NCI-H2029 treated with DMSO at 0.1 percent for 48 hours (cell line): ENCODE measurements around the gene PIAS2.
"Not testable (repeated sequence)": the region's sequence is repeated elsewhere in the genome, so short reads cannot be mapped to it uniquely, and the experiment has no call there.

Source experiments
- DNase-seq: peaks from one replicate; lab custom pipeline; 2025; lab: John Stamatoyannopoulos, UW

Gene PIAS2, protein sequence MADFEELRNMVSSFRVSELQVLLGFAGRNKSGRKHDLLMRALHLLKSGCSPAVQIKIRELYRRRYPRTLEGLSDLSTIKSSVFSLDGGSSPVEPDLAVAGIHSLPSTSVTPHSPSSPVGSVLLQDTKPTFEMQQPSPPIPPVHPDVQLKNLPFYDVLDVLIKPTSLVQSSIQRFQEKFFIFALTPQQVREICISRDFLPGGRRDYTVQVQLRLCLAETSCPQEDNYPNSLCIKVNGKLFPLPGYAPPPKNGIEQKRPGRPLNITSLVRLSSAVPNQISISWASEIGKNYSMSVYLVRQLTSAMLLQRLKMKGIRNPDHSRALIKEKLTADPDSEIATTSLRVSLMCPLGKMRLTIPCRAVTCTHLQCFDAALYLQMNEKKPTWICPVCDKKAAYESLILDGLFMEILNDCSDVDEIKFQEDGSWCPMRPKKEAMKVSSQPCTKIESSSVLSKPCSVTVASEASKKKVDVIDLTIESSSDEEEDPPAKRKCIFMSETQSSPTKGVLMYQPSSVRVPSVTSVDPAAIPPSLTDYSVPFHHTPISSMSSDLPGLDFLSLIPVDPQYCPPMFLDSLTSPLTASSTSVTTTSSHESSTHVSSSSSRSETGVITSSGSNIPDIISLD

DNA sequence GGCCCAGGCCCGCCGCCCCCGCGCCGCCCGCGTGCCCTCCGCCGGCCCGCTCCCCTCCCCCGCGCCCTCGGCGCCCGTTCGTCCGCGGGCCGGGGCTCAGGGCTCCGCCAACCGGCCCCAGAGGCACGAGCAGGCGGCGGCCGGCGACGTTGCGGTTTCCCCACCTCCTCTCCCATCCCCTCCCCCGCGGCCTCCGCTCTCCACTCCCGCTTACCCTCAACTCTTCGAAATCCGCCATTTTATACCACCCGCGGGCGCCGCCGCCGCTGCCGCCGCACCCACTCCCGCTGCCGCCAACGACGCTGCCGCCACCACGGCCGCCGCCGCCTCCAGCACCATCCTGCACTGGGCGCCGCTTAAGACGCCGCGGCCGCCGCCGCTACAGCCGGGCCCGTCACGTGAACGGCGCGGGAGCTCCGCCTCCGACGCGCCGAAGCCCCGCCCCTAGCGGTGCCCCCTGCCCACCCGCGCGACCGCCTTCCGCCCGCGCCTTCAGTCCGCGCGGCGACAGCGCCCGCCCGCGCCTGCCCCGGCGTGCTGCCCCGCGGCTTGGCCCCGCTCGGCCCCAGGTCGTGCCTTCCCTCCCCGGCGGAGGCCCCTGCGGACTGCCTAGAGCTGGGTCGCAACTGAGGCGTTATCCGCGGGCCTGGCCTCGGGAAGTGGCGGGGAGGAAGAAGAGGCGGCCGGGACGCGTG is at the start of gene PIAS2, which contains the start of gene KATNAL2:
Gene PIAS2, minus strand, starts transcription at position 400 of the 695 bp plus-strand sequence. Its CDS starts 162 bp downstream, at position 238.
Gene KATNAL2, plus strand, starts transcription at position 495 of the 695 bp plus-strand sequence. CDS start 29,271 bp downstream, outside the sequence.
- peak; percentile 17 for DNase-seq

DNA sequence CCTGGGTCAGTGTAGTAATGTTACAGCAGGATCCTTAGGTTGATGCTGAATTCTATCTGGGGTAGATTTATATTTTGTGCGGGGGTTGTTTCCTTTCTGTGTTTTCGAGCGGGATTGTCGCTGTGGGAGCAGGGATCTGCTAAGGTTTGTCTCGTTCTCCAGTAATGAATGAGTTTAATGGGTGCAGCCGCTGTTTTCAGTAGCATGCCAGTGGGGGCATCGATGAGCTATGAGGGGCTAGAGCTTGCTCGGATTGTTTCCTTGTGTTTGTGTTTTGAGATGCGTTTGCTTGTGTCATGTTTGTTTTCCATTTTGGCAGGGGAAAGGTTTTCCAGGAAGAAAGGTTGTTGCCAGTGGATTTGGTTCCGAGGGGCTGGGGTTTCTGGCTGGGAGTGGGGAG is 49.0 kb upstream of the PIAS2 start:
- not testable (repeated sequence) for DNase-seq

DNA sequence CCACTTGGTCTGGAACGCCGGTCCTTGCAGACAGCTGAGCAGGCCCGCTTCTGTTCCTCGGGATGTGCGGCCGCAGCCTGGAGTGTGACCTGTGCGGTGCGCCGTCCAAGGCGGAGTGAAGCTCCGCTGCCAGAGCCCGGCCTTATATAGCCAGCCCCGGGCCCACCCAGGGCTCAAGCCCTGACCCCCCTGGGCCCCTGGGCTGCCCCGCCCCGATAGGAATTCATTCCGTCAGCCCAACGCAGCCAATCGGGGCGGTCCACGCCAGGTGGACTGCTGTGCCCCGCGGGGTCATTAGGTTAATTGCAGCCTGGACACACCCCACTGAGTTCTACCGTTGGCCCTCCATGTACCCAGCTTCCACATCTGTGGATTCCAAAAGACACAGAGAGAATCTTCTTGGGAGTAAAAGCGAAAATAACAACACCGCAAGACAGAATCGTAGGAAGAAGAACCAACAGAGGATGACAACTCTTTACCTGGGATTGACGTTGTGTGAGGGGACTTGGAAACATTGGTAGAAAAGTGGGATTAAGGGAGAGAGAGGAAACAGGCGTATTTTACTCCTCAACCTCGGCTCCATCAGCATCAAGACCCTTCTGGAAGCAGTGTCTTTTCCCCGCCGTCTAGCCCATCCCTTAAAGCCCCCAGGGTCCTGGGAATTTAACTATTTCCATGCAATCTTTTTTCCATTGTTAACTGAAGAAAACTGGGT is 47.4 kb upstream of the PIAS2 start:
- DNase-seq = not testable (repeated sequence)

DNA sequence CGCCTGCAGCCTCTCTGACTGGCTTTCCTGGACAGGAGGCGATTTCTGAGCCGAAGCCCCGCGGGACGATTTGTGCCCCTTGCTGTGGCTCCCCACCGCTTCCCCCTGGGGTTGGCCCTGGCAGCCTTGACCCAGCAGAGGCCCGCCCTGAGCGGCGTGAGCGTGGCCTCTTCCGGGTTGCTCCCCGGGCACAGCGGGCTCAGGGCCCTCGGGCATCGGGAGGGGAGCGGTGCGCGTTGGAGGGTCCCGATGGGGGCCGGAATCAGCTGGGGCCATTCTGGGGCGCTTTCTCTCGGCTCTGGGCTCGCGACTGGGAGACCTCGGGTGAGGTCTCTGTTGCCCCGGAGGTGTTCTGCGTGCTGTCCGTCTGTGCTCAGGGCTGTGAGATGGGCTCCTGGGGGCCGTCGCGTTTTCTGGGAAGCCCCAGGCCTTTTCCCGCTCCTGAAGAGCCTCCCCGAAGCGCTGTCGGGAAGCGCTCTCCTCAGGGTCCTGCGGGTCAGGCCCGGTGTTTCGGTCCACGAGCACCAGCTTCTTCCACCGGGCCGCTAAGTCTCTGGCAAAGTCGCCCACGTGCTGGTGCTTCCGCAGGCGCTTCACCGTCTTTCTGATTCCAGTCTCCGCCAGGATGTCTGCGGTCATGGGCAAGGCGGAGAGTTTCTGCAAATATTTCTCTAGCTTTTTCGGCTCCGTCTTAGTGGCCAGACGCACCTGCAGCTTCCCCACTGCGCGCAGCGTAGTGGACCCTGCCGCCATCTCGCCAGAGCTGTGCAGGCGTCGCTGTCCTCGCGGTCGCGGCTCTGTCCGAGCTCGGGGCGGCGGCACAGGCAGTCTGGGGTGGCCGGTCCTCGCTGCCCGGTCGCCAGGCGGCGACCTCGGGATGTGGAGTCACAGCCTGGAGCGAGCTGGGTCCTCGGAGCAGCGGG is 46.6 kb upstream of the PIAS2 start:
- not testable (repeated sequence) for DNase-seq

DNA sequence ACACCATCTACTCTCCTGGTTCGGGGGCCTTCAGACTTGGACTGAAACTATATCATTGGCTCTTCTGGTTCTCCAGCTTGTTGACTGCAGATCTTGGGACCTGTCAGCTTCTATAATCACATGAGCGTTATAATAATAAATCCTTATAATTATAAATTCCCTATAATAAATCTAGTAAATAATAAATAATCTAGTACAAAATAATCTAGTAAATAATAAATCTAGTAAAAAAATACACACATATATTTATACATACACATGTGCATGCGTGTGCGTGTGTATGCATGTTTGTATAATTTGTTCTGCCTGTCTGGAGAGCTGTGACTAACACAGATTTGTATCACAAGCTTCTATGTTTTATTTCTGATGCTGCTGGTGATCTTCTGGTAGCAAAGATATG is 40.9 kb upstream of the PIAS2 start:
- no peak for DNase-seq

DNA sequence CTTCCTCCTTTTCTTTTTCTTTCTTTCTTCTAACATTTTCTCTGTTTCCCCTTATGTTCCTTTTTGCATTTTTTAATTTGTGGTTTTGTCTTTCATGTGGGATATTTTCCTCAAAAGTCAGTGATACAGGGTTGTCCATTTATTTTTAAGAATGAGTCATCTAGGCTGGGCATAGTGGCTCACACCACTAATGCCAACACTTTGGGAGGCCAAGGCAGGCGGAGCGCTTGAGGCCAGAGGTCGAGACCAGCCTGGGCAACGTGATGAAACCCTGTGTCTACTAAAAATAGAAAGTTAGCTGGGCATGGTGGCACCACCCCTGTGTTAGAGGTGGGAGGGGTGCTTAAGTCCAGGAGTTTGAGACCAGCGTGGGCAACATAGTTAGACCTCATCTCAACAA is 35.9 kb upstream of the PIAS2 start:
- DNase-seq = no peak

DNA sequence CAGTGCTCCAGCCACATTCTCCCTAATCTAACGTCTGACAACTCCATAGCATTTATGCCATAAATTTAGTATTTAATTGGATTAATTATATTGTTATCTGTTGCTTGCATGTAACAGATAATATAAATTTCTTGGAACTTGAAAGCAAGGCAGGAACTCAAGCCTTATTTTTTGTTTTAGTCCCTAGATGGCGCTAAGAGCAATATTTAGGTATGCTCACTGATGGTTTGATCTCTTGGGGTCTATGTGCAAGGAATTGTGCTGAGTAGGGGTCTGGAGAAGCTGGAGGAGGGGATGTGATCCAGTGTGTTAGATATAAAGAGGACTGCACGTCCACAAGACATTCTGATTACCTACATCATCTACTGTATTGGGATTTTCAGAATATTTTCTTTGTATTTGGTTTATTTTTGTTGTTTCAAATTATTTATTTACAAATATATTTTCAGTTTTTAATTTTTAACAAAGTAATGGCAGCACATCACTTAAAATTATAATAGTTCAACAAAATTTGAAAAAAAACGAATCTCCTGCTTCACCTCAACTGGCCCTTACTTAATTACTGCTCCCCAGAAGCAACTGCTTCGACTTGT is 32.9 kb upstream of the PIAS2 start:
- DNase-seq = peak; percentile 20

DNA sequence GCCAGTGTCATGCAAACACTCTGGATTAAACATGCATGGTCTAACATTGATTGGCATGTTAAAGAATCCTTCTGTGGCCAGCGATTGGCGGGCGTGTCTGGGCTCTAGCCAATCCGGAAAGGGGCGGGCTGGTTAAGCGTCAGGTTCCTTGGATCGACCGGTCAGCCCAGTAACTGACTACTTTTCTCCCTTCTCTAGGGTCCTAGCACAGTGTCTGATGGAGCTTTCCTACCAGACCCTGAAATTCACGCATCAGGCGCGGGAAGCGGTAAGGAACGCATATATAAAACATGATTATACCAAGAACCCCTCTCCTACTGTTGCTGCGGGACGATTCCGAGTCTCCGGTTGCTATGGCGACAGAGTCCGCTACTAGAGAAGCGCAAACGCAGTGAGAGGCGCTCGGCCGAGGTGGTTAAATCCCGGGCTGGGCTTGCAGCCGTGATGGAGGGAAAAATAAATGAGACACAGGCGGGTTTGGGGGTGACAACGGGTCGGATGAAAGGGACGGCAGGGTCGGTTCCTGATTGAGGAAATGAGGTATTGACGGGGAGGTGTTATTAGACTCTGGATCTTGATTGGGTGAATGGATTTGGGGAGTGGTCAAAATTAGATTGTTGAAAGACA is 29.5 kb upstream of the PIAS2 start:
- DNase-seq = peak; percentile 88

DNA sequence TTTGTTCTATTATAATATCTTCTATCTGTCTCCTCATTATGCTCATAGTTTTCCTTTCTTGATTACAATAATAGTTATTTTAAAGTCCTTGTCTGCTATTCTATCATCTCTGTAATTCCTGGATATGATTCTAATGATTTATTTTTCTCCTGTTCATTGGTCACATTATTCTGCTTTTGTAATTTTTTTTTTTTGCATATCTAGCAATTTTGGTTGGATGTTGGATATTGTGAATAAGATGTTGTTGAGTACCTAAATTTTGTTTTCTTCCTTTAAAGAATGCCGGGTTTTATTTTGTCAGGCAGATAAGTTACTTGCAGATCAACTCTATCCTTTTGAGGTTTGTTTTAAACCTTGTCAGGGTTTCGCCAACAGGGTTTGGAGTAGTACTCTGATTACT is 25.3 kb upstream of the PIAS2 start:
- DNase-seq = no peak

DNA sequence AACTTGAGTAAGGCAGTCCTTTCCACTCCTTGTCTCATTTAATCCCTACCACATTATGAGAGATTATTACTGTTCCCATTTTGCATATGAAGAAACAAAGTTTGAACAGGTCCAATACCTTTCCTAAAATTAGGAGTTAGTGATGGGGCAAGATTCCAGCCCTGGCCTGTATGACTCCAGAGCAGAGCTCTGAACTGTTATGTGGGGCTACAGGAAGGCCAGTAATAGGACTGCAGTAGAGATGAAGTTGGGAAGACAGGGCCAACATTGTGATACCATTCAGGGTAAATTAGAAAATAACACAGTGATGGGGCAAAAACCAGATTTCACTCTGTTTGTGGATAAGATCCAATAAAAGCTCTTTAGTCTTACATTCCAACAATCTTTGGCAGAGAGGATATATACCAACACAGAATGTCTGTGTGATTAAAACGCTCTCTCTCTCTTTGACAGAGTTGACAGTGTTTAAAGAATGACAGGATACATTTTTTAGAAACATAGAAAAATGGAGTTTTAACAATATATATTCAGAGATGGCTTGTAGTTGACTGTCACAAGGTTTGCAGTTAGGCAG is 22.8 kb upstream of the PIAS2 start:
- no peak for DNase-seq

DNA sequence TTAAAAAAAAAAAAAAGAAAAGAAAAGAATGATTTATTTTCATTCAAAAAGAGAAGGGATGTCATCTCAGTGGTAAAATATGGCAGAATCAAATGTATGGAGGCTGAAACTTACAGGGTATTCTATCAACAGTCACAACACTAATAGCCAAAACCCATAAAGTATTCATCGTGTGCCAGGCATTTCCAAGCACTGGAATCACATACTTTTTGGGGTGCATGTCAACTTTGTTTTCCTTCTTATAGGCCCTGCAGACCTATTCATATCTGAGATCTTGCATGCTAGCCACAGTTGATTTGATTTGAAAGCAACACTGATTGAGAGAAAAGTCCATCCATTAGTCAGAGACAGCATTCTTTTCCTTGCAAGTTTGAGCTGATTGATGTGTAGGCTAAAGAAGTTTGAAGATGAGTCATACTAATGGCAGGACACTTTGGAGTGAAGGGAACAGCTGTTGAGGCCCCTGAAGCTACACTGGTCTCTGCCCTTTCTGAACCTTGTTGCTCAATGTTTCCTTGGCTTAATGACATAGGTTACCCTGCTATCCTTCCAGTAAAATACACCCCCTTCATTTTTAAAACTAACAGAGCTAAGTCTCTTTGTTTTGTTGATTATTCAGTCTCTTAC is 22.1 kb upstream of the PIAS2 start:
- no peak for DNase-seq

DNA sequence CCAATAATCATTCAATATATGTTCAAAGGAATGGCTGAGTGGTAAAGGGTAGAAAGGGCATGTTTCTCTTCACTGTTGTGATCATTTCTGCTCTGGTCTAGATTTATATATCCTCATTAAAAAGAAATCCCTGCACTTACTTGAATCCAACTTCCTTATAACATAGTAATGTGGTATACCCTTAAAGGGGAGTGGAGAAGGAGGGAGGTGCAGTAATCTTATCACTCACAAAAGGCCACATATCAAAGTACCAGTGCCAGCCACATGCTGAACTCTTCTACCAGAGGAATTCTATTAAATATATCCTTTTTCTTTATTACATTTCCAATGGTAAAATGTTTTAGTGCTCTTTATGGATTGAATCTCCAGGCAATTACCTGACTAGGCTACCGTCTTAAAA is 3.3 kb upstream of the PIAS2 start:
- DNase-seq = no peak

DNA sequence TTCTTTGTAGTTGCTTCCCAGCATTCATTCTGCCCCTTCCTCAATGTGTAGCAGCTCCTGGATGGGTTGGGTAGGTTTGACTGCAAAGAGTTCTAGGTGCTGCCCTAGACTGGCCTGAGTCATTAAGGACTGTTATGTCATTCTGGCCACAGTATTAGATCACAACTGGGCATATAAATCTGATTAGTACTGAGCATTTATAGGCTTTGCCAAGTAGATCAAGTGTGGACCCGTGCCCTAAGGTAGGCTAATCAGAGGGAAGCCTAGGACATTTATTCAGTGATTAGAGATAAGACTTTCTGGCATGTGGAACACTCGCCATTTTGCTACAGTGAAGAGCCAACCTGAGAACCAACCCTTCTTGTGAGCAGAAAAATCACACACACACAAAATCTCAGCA is 2.8 kb upstream of the PIAS2 start:
- no peak for DNase-seq

DNA sequence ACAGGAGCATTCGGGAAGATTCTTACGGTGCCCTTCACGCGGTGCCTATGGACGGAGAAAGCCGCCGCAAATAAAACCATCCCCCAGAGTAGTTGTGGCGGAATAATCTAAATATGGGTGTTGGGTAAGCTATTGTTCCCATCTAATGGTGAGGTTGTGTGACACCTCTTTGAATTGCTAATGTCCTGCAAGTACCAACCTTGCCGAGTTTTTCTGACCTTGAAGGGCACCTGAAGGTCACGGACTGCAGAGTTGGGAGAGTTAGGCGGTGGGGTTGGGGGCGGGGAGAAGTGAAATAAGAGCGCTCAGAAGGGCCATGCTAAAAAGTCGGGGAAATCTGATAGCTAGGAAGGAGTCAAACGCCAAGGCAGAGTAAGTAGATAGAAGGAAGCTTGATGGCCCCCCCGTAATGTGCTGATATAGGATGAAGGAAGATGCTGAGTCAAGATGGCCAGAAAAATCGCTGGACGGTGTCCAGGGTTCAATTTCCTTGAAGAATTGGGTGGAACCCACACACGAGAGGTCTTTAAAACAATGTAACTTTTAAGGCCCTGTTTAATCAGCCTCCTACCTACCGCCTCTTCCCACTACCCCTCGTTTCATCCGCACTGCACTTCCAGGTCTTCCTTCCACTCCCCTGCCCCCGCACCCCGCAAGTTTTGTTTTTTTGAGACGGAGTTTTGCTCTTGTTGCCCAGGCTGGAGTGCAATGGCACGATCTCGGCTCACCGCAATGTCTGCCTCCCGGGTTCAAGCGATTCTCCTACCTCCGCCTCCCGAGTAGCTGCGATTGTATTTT is 695 bp upstream of the PIAS2 start:
- DNase-seq = no peak

DNA sequence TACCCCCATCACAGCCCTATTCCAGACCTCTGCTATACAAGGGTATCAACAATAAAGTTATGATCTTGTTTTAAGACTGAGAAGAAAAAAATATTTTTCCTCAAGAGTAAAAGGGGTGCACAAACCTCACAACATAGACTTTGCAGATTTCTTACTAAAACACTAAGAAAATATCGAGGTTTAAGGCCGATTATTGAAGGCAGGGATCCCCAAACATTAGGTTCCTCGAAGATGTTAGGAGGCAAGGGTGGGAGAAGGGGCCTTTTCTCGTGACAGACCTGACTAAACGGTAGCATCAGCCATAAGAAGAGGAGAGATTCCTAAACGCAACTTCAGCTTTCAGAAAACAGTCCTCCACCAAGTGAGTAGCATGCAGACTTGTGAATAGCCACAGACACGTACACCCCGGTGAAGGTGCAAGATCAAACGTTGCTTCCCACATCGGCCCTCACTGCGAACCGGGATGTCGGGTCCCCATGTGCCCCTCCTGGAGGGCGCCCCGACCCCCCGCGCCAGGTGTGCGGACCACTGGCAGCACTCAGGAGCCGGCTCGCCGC is 678 bp downstream of the PIAS2 start:
- DNase-seq = no peak

DNA sequence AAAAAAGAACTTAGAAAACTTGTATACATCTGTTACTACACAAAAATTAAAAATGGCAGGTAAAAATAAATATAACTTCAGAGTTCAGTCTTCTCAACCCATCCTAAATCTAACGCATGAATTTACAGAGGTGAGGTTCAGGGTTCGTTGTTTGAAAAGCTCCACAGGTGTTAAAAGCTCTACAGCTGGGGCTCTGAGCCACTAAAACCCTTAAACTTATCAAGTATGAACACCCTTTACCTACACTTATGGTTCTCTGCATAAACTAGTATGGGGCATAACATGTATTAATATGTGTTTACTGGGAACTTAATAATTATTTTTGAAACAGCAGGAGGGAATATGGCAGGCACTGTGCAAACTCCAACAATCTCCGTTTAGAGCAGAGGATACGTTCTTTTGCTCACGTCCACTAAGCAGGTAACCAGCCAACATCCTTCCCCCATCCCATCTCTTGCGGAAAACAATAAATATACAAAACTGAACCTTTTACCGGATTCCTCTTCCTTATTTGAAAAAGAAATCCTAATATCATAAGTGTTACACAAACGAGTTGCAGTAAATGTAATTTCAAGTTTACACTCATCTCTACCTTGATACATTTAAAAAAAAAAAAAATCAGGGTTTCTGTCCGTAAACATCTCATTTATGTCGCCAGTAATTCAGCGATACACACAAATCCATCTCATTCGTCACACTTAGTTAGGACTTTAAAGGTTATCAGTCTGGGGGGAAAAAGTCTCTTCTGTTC is 1.3 kb downstream of the PIAS2 start:
- peak; percentile 15 for DNase-seq

DNA sequence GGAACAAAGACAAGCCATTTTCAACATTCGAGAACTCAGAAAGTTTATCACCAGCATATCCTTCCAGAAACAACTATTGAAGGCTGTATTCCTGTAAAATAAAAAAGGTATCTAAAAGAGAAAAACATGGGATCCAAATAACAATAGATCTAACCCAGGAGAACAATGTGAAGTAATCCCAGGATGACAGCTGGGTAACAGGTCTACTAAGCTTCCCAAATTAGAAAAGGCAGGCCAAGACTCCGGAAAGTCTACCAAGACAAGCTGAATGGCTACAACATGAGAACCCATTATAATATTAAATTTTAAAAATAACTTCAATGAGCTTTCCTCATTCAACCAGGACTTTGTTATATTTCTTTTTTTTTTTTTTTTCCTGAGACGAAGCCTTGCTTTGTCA is 6.5 kb downstream of the PIAS2 start:
- DNase-seq = no peak
